Mesendoderm (in vitro differentiated cells): ENCODE measurements around the gene KCTD20. TPM values are rescaled to one million over a fixed set of nuclear protein-coding genes. Genes with fewer than 3 reads are reported as not detected.
"Not testable (repeated sequence)": the region's sequence is repeated elsewhere in the genome, so short reads cannot be mapped to it uniquely, and the experiment has no call there.

Experiments
- DNase-seq: peaks from one replicate; pipeline ENCODE4 v3.0.0; 2013
- H2AK5ac ChIP-seq: 2 replicates; pipeline ENCODE4 v1.6.1; 2013; ENCODE audit warnings: low read length, inconsistent platforms
- H2BK120ac ChIP-seq: 2 replicates; pipeline ENCODE4 v1.6.1; 2013; ENCODE audit warnings: low read depth, mild to moderate bottlenecking, low read length, moderate library complexity, mixed read lengths
- H2BK15ac ChIP-seq: replicated peaks from 2 replicates; pipeline ENCODE4 v1.6.1; 2013; ENCODE audit warnings: low read depth, mild to moderate bottlenecking, moderate library complexity
- H2BK5ac ChIP-seq: 2 replicates; pipeline ENCODE4 v1.6.1; 2013; ENCODE audit warnings: low read length, inconsistent platforms
- H3K18ac ChIP-seq: 2 replicates; pipeline ENCODE4 v1.6.1; 2013; ENCODE audit warnings: mild to moderate bottlenecking, low read length, mixed read lengths
- H3K23ac ChIP-seq: one replicate; pipeline ENCODE4 v1.6.1; 2013; ENCODE audit warnings: low read length
- H3K27ac ChIP-seq: 2 replicates; pipeline ENCODE4 v1.5.1; 2013; ENCODE audit warnings: low read depth, mild to moderate bottlenecking, inconsistent platforms, low read length, moderate library complexity
- H3K27me3 ChIP-seq: 2 replicates; pipeline ENCODE4 v1.6.1; 2013; ENCODE audit warnings: low read length, control low read depth, mild to moderate bottlenecking, inconsistent platforms; ENCODE audit not compliant: insufficient read depth, poor library complexity
- H3K36me3 ChIP-seq: 2 replicates; pipeline ENCODE4 v1.6.1; 2013; ENCODE audit warnings: low read length, inconsistent platforms; ENCODE audit not compliant: control insufficient read depth, insufficient read depth
- H3K4ac ChIP-seq: one replicate; pipeline ENCODE4 v1.6.1; 2013; ENCODE audit warnings: low read depth, mild to moderate bottlenecking, low read length, moderate library complexity
- H3K4me1 ChIP-seq: 2 replicates; pipeline ENCODE4 v1.6.1; 2013; ENCODE audit warnings: low read depth, low read length, inconsistent platforms; ENCODE audit not compliant: control insufficient read depth
- H3K4me2 ChIP-seq: 2 replicates; pipeline ENCODE4 v1.6.1; 2013; ENCODE audit warnings: low read length
- H3K4me3 ChIP-seq: 2 replicates; pipeline ENCODE4 v1.5.1; 2013; ENCODE audit warnings: mild to moderate bottlenecking, low read length
- H3K56ac ChIP-seq: one replicate; pipeline ENCODE4 v1.6.1; 2013; ENCODE audit warnings: low read length
- H3K79me1 ChIP-seq: 2 replicates; pipeline ENCODE4 v1.6.1; 2013; ENCODE audit warnings: low read length, inconsistent platforms
- H3K79me2 ChIP-seq: 2 replicates; pipeline ENCODE4 v1.6.1; 2013; ENCODE audit warnings: mild to moderate bottlenecking, low read length; ENCODE audit not compliant: control insufficient read depth, insufficient read depth
- H3K9ac ChIP-seq: 2 replicates; pipeline ENCODE4 v1.6.1; 2013; ENCODE audit warnings: low read length, inconsistent platforms
- H4K5ac ChIP-seq: one replicate; pipeline ENCODE4 v1.6.1; 2013; ENCODE audit warnings: low read length
- H4K8ac ChIP-seq: one replicate; pipeline ENCODE4 v1.6.1; 2013; ENCODE audit warnings: low read depth, mild to moderate bottlenecking, control low read depth, low read length, moderate library complexity
- WGBS: extraction: QIAGEN DNeasy Blood & Tissue Kit; methylation state at CpG from one replicate; pipeline ENCODE4 v1.1.7; 2013; ENCODE audit warnings: low lambda C conversion rate, missing lambda C conversion rate; ENCODE audit not compliant: insufficient coverage; ENCODE audit errors: extremely low coverage; 5-methylcytosine and 5-hydroxymethylcytosine counted together
- polyA plus RNA-seq, 2 experiments: library from polyadenylated mRNA; stranded (reverse); fragments of 200-250 nt; gene quantifications; one replicate each; pipeline ENCODE4 v1.2.3, GENCODE V29; 2013

The KCTD20 gene
- 19.5 TPM for polyA plus RNA-seq (2013, experiment 1 of 2)
- polyA plus RNA-seq (2013, experiment 2 of 2): 18.9 TPM

DNA sequence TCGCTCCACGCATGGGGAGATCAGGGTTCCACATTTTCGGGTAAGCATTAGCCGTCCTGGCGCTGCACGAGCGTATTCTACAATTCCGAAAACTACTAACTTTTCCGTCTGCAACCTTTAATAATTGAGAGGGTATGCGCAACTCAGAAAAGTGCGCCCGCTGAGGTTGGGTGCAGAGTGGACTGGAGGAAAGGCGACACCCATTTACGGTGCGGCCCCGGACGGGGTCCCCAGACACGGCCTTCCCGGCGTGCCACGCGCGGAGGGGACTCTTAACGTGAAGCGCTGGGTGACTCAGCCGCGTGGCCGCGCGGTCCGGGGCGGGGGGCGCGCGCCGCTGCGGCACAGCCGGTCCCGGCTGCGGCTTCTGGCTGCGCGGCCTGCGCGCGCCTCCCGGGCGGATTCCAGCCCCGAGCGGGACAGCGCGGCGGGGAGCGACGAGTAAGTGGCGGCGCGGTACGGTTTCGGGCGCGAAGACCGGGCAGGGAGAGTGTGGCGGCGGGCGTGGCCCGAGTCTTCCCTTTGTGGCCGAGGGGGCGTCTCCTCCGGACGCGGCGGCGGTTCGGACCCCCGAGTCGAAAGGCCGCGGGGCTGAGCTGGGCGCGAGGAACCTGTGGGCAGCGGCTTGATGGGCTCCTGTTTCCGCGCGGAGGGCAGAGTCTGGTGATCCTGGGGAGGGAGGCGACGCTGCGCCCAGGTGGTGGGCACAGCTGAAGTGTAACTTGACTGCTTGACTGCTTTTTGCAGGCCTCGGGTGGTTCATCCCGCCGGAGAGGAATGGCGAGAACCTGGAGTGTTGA, at the start of gene KCTD20, which contains the start of gene PXT1:
TSS of gene KCTD20 (plus strand) at position 330 of the 800 bp plus-strand sequence. CDS start 27,098 bp downstream, outside the sequence.
TSS of gene PXT1 (minus strand) at position 184 of the 800 bp plus-strand sequence. CDS start 16,772 bp downstream, outside the sequence.
- WGBS: no CpG with 5 or more reads among the region's 91 CpGs
- DNase-seq: peak; percentile 90
- Histone ChIP-seq H3K56ac (peak within 1 kb of the TSS; percentile 99), H2AK5ac (no peak within 1 kb of the TSS), H4K5ac (peak within 1 kb of the TSS; percentile 71), H3K9ac (peak within 1 kb of the TSS; percentile 97), H3K4me3 (peak within 1 kb of the TSS; percentile 95), H3K4me2 (peak within 1 kb of the TSS; percentile 89), H4K8ac (peak within 1 kb of the TSS; percentile 95), H3K4me1 (peaks cover 3% of the 10 kb centered on the region), H2BK120ac (no peak within 1 kb of the TSS), H3K4ac (peak within 1 kb of the TSS; percentile 59), H3K27me3 (no peaks in the 10 kb centered on the region), H3K36me3 (no peaks in the 10 kb centered on the region), H3K23ac (peak within 1 kb of the TSS; percentile 97), H2BK15ac (no peak within 1 kb of the TSS), H3K79me2 (peaks cover 20% of the 10 kb centered on the region), H3K79me1 (peaks cover 7% of the 10 kb centered on the region), H3K18ac (peak within 1 kb of the TSS; percentile 70), H2BK5ac (peak within 1 kb of the TSS; percentile 45), H3K27ac (peak within 1 kb of the TSS; percentile 96)

DNA sequence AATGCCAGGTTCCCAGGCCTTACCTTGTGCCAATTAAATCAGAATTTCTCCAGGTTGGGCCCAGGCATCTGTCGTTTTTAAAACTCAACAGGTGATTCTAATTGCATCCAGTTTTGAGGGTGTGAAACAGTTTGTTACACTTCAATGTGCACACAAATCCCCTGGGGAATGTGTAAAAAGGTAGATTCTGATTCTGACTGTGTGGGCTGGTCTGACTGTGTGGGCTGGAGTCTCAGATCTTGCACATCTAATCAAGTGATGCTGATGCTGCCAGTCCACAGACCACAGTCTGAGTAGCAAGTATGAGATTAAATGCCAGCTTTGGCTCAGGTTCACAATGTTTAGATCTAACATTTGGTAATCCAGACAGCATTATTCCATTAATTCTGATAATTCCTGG, 42.8 kb upstream of the KCTD20 start:
- no peak overlapping the region for H3K23ac ChIP-seq
- H2BK15ac ChIP-seq: no peak overlapping the region
- WGBS: no CpG with 5 or more reads among the region's 1 CpG
- H3K27me3 ChIP-seq: no peaks in the 10 kb centered on the region
- no peak overlapping the region for H3K56ac ChIP-seq
- no peak overlapping the region for H3K4me2 ChIP-seq
- H3K4me1 ChIP-seq: no peaks in the 10 kb centered on the region
- no peaks in the 10 kb centered on the region for H3K79me1 ChIP-seq
- H3K18ac ChIP-seq: no peak overlapping the region
- no peak overlapping the region for H2BK120ac ChIP-seq
- no peak overlapping the region for H4K5ac ChIP-seq
- H3K27ac ChIP-seq: no peak overlapping the region
- no peak overlapping the region for H4K8ac ChIP-seq
- H2AK5ac ChIP-seq: no peak overlapping the region
- no peaks in the 10 kb centered on the region for H3K36me3 ChIP-seq
- no peak overlapping the region for H3K4ac ChIP-seq
- H2BK5ac ChIP-seq: no peak overlapping the region
- no peaks in the 10 kb centered on the region for H3K79me2 ChIP-seq
- DNase-seq: no peak
- H3K4me3 ChIP-seq: no peak overlapping the region
- H3K9ac ChIP-seq: no peak overlapping the region

DNA sequence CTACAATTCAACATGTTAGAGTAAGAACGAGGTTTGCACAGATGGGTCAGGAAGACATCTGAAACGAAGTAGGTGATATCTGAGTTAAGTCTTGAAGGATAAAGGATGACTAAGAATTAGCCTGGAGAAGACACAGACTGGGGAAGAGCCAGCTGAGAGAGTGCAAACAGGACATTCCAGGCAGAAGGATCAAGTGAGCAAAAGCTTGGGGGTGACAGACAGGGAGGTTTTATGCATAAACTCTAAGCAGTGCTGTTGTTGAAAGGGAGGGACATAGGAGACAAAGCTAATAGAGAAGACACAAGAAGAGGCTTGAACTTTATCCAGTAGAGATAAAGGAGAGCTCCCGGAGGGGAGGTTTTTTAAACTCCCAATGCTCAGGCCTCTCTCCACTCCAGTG, 40.3 kb upstream of the KCTD20 start:
- H3K27me3 ChIP-seq: no peaks in the 10 kb centered on the region
- H3K4me1 ChIP-seq: no peaks in the 10 kb centered on the region
- H3K18ac ChIP-seq: no peak overlapping the region
- no peak overlapping the region for H2AK5ac ChIP-seq
- no peak overlapping the region for H3K23ac ChIP-seq
- no peak overlapping the region for H3K4ac ChIP-seq
- H3K56ac ChIP-seq: no peak overlapping the region
- no peak overlapping the region for H4K5ac ChIP-seq
- no peaks in the 10 kb centered on the region for H3K79me2 ChIP-seq
- H2BK5ac ChIP-seq: no peak overlapping the region
- no peak overlapping the region for H2BK120ac ChIP-seq
- no peaks in the 10 kb centered on the region for H3K79me1 ChIP-seq
- peak; percentile 55 for DNase-seq
- no peaks in the 10 kb centered on the region for H3K36me3 ChIP-seq
- no peak overlapping the region for H3K27ac ChIP-seq
- H3K9ac ChIP-seq: no peak overlapping the region
- no CpG with 5 or more reads among the region's 3 CpGs for WGBS
- H3K4me3 ChIP-seq: no peak overlapping the region
- H2BK15ac ChIP-seq: no peak overlapping the region
- no peak overlapping the region for H4K8ac ChIP-seq
- H3K4me2 ChIP-seq: no peak overlapping the region

DNA sequence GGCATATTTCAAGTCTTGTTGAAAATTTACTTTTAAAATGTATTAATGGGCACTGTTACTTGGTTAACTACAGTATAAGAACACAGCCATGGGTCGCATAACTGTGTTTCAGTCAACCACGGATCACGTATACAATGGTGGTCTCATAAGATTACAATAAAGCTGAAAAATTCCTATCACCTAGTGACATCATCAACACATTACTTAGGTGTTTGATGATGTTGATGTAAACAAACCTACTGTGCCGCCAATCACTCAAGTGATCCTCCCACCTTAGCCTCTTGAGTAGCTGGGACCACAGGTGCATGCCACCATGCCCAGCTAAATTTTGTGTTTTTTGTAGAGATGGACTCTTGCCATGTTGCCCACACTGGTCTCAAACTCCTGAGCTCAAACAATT, 38.6 kb upstream of the KCTD20 start:
- H3K4me3 ChIP-seq: no peak overlapping the region
- H2BK120ac ChIP-seq: no peak overlapping the region
- no peak overlapping the region for H2BK5ac ChIP-seq
- H3K79me2 ChIP-seq: no peaks in the 10 kb centered on the region
- no peak overlapping the region for H2AK5ac ChIP-seq
- no peaks in the 10 kb centered on the region for H3K36me3 ChIP-seq
- no CpG with 5 or more reads among the region's 4 CpGs for WGBS
- H2BK15ac ChIP-seq: no peak overlapping the region
- no peak overlapping the region for H4K5ac ChIP-seq
- H3K4me1 ChIP-seq: no peaks in the 10 kb centered on the region
- no peak overlapping the region for H3K9ac ChIP-seq
- no peak overlapping the region for H4K8ac ChIP-seq
- DNase-seq: no peak
- no peak overlapping the region for H3K56ac ChIP-seq
- H3K79me1 ChIP-seq: no peaks in the 10 kb centered on the region
- H3K4me2 ChIP-seq: no peak overlapping the region
- H3K4ac ChIP-seq: no peak overlapping the region
- H3K27me3 ChIP-seq: no peaks in the 10 kb centered on the region
- no peak overlapping the region for H3K23ac ChIP-seq
- no peak overlapping the region for H3K18ac ChIP-seq
- no peak overlapping the region for H3K27ac ChIP-seq

DNA sequence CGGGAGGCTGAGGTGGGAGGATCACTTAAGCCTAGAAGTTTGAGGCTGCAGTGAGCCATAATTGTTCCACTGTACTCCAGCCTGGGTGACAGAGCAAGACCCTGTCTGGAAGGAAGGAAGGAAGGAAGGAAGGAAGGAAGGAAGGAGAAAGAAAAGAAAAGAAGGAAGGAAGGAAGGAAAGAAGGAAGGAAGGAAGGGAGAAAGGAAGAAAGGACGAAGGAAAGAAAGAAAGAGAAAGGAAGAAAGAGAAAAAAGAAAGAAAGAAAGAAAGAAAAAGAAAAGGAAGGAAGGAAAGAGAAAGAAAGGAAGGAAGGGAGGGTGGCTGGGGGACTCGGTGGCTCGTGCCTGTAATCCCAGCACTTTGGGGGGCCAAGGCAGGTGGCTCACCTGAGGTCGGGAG, 33.1 kb upstream of the KCTD20 start:
- H4K5ac ChIP-seq, H3K23ac ChIP-seq, H2BK120ac ChIP-seq, H3K4ac ChIP-seq, H3K79me1 ChIP-seq, H3K4me3 ChIP-seq, DNase-seq, H3K4me2 ChIP-seq, H3K9ac ChIP-seq, H3K27ac ChIP-seq, H3K27me3 ChIP-seq, H2BK15ac ChIP-seq, H2AK5ac ChIP-seq, H3K18ac ChIP-seq, H2BK5ac ChIP-seq, H3K56ac ChIP-seq, H3K36me3 ChIP-seq, H4K8ac ChIP-seq, H3K79me2 ChIP-seq, H3K4me1 ChIP-seq: not testable (repeated sequence)
- WGBS: no CpG with 5 or more reads among the region's 5 CpGs
